SU-DHL-6 (cell line): ENCODE results near the gene ATP1A4.

Experiments
- H2AFZ ChIP-seq: fragments of 200-600 bp; sonication (generic); 2 replicates; pipeline ENCODE4 v1.6.1; 2014; ENCODE audit warnings: low read depth, mild to moderate bottlenecking, moderate library complexity, mixed read lengths, antibody characterized with exemption, low read length; ENCODE audit not compliant: severe bottlenecking
- H3F3A ChIP-seq: fragments of 200-600 bp; shearing (Covaris generic); 2 replicates; pipeline ENCODE4 v1.6.0; 2016; ENCODE audit warnings: antibody characterized with exemption, mild to moderate bottlenecking; ENCODE audit not compliant: insufficient read depth
- H3K27ac ChIP-seq: fragments of 200-600 bp; sonication (generic); 2 replicates; pipeline ENCODE4 v1.5.1; 2016; ENCODE audit warnings: low read depth, mild to moderate bottlenecking, low read length, moderate library complexity, mixed read lengths
- H3K27me3 ChIP-seq: fragments of 200-600 bp; sonication (generic), shearing (Covaris generic); 2 replicates; pipeline ENCODE4 v1.6.0; 2014; ENCODE audit warnings: mild to moderate bottlenecking, low read length
- H3K36me3 ChIP-seq: fragments of 200-600 bp; sonication (generic); 2 replicates; pipeline ENCODE4 v1.6.1; 2014; ENCODE audit warnings: mild to moderate bottlenecking, low read length, mixed read lengths
- H3K4me2 ChIP-seq: fragments of 300-600, 200-600 bp; shearing (Covaris generic), sonication (generic); 2 replicates; pipeline ENCODE4 v1.6.0; 2014; ENCODE audit warnings: low read length, low read depth, mild to moderate bottlenecking; ENCODE audit not compliant: poor library complexity, severe bottlenecking
- H3K4me3 ChIP-seq: fragments of 200-600 bp; sonication (generic); 2 replicates; pipeline ENCODE4 v1.5.1; 2014; ENCODE audit warnings: antibody characterized with exemption, low read length, mild to moderate bottlenecking, mixed read lengths; ENCODE audit not compliant: insufficient read depth, poor library complexity, severe bottlenecking
- H3K79me2 ChIP-seq: fragments of 200-600 bp; sonication (generic); 2 replicates; pipeline ENCODE4 v1.6.1; 2014; ENCODE audit warnings: mild to moderate bottlenecking, low read length, moderate library complexity; ENCODE audit not compliant: insufficient read depth
- H3K9ac ChIP-seq: fragments of 200-600 bp; sonication (generic); 2 replicates; pipeline ENCODE4 v1.7.0; 2014; ENCODE audit warnings: mild to moderate bottlenecking, low read length
- H3K9me2 ChIP-seq: fragments of 200-600 bp; sonication (generic); replicated peaks from 2 replicates; pipeline ENCODE4 v1.6.1; 2014; ENCODE audit warnings: low read length; ENCODE audit not compliant: insufficient read depth
- H3K9me3 ChIP-seq: fragments of 200-600 bp; sonication (generic); 2 replicates; pipeline ENCODE4 v1.6.1; 2014; ENCODE audit warnings: low read length, mixed read lengths; ENCODE audit not compliant: insufficient read depth
- H4K20me1 ChIP-seq: fragments of 200-600 bp; sonication (generic); 2 replicates; pipeline ENCODE4 v1.6.1; 2014; ENCODE audit warnings: low read depth, mild to moderate bottlenecking, antibody characterized with exemption, low read length, moderate library complexity, mixed read lengths
- EZH2phosphoT487 ChIP-seq: fragments of 200-600 bp; sonication (generic), shearing (Covaris generic); conservative IDR thresholded peaks from 2 replicates; pipeline ENCODE4 v1.6.1; 2018; ENCODE audit warnings: mild to moderate bottlenecking, antibody characterized with exemption, low read length, moderate library complexity, mixed read lengths
- TF ChIP-seq, protein P1 (sequence below): fragments of 200-600 bp; sonication (generic); IDR thresholded peaks from one replicate; pipeline ENCODE4 v1.5.1; 2017; ENCODE audit warnings: antibody characterized with exemption, mild to moderate bottlenecking, low read length, moderate library complexity; ENCODE audit not compliant: insufficient read depth, poor library complexity, severe bottlenecking

The ATP1A4 gene

DNA sequence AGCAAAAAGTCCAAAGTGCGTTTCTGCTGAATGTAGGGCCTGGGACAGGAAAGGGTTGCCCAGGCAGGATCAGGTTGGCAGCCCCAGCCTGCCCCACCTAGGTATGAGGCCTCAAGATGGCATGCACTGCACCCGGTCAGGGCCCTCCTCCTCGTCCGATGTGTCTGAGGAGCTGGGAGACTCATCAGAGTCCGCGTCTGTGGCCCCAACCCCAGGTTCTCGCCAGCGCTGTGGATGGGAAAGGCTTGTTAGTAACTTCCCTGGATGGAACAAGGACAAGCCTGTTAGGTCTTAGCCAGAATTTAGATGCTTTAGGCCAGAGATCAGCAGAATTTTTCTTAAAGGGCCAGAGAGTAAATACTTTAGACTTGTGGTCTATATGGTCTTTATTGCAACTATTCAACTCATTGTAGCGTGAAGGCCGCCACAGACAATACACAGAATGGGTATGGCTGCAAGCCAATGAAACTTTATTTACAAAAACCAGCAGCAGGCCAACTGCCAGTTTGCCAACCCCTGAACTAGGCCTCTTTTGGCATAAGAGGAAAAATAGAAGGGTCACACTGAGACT lies 66.2 kb downstream of the ATP1A4 start:
- Histone ChIP-seq H3K27me3 (no peaks in the 10 kb centered on the region), H3K4me3 (no peak overlapping the region), H2AFZ (no peak overlapping the region), H3K36me3 (no peaks in the 10 kb centered on the region), H3K4me2 (no peak overlapping the region), H3K9me3 (no peaks in the 10 kb centered on the region), H3K79me2 (no peaks in the 10 kb centered on the region), H3F3A (no peaks in the 10 kb centered on the region), H3K27ac (no peak overlapping the region), H4K20me1 (no peaks in the 10 kb centered on the region), H3K9me2 (no peaks in the 10 kb centered on the region), H3K9ac (no peak overlapping the region)
- TF ChIP-seq, protein P1, sequence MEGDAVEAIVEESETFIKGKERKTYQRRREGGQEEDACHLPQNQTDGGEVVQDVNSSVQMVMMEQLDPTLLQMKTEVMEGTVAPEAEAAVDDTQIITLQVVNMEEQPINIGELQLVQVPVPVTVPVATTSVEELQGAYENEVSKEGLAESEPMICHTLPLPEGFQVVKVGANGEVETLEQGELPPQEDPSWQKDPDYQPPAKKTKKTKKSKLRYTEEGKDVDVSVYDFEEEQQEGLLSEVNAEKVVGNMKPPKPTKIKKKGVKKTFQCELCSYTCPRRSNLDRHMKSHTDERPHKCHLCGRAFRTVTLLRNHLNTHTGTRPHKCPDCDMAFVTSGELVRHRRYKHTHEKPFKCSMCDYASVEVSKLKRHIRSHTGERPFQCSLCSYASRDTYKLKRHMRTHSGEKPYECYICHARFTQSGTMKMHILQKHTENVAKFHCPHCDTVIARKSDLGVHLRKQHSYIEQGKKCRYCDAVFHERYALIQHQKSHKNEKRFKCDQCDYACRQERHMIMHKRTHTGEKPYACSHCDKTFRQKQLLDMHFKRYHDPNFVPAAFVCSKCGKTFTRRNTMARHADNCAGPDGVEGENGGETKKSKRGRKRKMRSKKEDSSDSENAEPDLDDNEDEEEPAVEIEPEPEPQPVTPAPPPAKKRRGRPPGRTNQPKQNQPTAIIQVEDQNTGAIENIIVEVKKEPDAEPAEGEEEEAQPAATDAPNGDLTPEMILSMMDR, result no peak
- no peak for TF ChIP-seq EZH2phosphoT487

DNA sequence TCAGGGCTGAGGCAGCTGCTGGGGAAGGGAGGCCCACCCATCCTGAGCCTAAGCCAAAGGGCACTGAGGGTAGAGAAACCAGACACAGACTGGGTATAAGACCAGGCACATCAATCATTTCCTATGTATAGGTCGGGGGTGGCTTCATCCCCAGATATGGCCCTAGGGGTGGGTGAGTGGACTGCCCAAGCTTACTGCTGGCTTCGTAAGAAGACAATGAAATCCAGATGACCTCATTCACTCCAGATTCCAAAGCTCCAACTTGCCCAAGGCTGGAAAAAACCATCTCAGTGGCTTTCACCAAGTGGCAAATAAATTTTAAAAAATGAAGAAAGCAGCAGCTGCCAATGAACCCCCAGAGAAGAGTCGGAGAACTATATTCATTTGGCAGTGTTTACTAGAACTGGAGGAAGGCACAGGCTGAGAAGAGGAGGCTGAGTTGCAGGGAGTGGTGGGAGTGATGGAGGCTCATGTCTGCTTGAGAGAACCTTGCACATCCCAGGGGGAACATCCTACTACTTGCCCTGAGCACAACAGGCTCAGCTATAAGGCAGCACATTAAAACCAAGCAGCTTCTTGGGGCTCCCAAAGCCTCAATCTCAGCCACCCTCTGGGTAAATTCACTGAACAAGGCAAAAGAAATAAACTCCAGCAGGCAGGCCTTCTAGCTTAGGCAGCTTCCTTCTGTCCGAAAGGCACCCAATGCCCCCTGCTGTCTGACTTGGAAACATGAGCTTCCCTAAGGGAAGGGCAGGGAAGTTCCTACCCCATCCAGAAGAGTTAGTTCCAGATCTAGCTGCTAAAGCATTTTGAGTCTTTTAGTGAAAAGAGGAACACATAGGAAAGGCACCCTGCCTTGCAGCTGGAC lies 67.9 kb downstream of the ATP1A4 start:
- Histone ChIP-seq H3K27ac (no peak overlapping the region), H3K9me2 (no peaks in the 10 kb centered on the region), H3K4me3 (no peak overlapping the region), H3K4me2 (no peak overlapping the region), H3K79me2 (no peaks in the 10 kb centered on the region), H3K9ac (no peak overlapping the region), H3K36me3 (no peaks in the 10 kb centered on the region), H4K20me1 (no peaks in the 10 kb centered on the region), H3K9me3 (no peaks in the 10 kb centered on the region), H3F3A (no peaks in the 10 kb centered on the region), H2AFZ (no peak overlapping the region), H3K27me3 (no peaks in the 10 kb centered on the region)
- TF ChIP-seq, protein P1, result no peak
- TF ChIP-seq EZH2phosphoT487, result no peak

DNA sequence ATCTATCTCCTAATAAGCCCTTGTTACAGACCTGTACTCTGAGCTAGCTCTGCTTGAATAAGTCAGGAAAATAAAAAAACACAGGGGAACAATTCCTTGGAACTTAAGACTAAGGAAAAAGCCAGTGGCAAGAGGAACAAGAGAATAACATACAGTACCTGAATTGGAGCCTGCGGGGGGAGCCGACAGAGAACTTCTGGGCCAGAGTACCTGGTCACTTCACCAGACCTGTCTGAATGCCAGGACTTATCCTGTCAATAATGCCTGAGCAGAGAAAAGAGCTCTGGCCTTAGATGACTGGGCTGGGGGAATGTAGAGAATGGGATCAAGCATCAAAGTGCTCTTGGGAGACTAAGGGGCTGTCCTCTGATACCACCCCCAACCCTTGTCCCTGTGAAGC lies 68.9 kb downstream of the ATP1A4 start:
- H3K4me2 ChIP-seq, result no peak overlapping the region
- H3K9me3 ChIP-seq, result no peaks in the 10 kb centered on the region
- no peaks in the 10 kb centered on the region for H3K79me2 ChIP-seq
- H3K9ac ChIP-seq, result no peak overlapping the region
- no peak for TF ChIP-seq EZH2phosphoT487
- no peaks in the 10 kb centered on the region for H3F3A ChIP-seq
- H3K9me2 ChIP-seq, result no peaks in the 10 kb centered on the region
- peaks cover 2% of the 10 kb centered on the region; the same call in 1 of the 2 replicates for H3K36me3 ChIP-seq
- H3K27me3 ChIP-seq, result no peaks in the 10 kb centered on the region
- no peak overlapping the region for H2AFZ ChIP-seq
- H3K27ac ChIP-seq, result no peak overlapping the region
- H3K4me3 ChIP-seq, result no peak overlapping the region
- H4K20me1 ChIP-seq, result no peaks in the 10 kb centered on the region

DNA sequence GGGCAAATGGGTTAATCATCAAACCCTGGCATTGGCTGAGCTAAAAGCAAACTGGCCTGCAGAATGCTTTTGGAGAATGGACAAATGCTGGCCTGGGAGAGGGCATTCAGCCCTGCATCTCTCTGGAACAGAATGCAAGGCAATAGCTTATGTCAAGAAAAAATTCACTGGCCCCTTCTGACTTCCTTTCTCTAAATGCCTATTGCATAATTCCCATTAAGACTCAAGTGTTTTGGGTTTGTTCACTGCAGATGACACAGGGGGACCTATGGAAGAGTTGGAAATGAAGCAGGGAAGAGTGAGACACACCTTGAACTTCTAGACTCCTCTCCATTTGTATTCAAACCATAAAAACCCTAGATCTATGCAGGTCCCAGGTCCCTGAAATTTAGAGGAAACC lies 69.7 kb downstream of the ATP1A4 start:
- Histone ChIP-seq H4K20me1 (no peaks in the 10 kb centered on the region), H3K4me3 (no peak overlapping the region), H3F3A (no peaks in the 10 kb centered on the region), H3K36me3 (peaks cover 5% of the 10 kb centered on the region; the same call in 1 of the 2 replicates), H3K27ac (no peak overlapping the region), H3K9ac (no peak overlapping the region), H3K9me3 (no peaks in the 10 kb centered on the region), H3K9me2 (no peaks in the 10 kb centered on the region), H2AFZ (no peak overlapping the region), H3K79me2 (no peaks in the 10 kb centered on the region), H3K4me2 (no peak overlapping the region), H3K27me3 (no peaks in the 10 kb centered on the region)
- TF ChIP-seq EZH2phosphoT487, result no peak
- TF ChIP-seq, protein P1, result no peak
